ENCODE results near the gene ARHGEF1.

The ARHGEF1 gene

GRCh38 chr19:41919948-41920712 is 37.1 kb downstream of the ARHGEF1 start:
- no peak for TF ChIP-seq YY1 (IDR thresholded peaks at IDR 0.05; ENCODE audit: insufficient read depth, insufficient read length)
- TF ChIP-seq ZNF274 (IDR thresholded peaks at IDR 0.05; ENCODE audit: low read depth, low read length), result no peak
- no peak for TF ChIP-seq SUZ12 (IDR thresholded peaks at IDR 0.05; ENCODE audit: extremely low read depth, insufficient read depth, insufficient read length)
- no peaks in the 10 kb centered on the region for H3K9me3 ChIP-seq (ENCODE audit: insufficient read depth, low read length)
- no peaks in the 10 kb centered on the region for H3K36me3 ChIP-seq (ENCODE audit: insufficient read depth, insufficient read length, low read length)
- H3K27me3 ChIP-seq (ENCODE audit: insufficient read depth, insufficient read length), result peaks cover 90% of the 10 kb centered on the region
- H3K4me1 ChIP-seq (ENCODE audit: insufficient read depth, insufficient read length), result peaks cover 6% of the 10 kb centered on the region
- no peak overlapping the region for H3K4me3 ChIP-seq (ENCODE audit: insufficient read length, low read depth)
- no peak for DNase-seq (ENCODE audit: low read depth, low spot score)
- H3K9ac ChIP-seq (ENCODE audit: insufficient read length, low read depth), result no peak overlapping the region

GRCh38 chr19:41920882-41921576 is 38.0 kb downstream of the ARHGEF1 start:
- Histone ChIP-seq H3K9me3 (ENCODE audit: insufficient read depth, low read length) (no peaks in the 10 kb centered on the region), H3K4me1 (ENCODE audit: insufficient read depth, insufficient read length) (peaks cover 6% of the 10 kb centered on the region), H3K4me3 (ENCODE audit: insufficient read length, low read depth) (no peak overlapping the region), H3K9ac (ENCODE audit: insufficient read length, low read depth) (no peak overlapping the region), H3K36me3 (ENCODE audit: insufficient read depth, insufficient read length, low read length) (no peaks in the 10 kb centered on the region), H3K27me3 (ENCODE audit: insufficient read depth, insufficient read length) (peaks cover 90% of the 10 kb centered on the region)
- TF ChIP-seq ZNF274 (IDR thresholded peaks at IDR 0.05; ENCODE audit: low read depth, low read length), result no peak
- no peak for DNase-seq (ENCODE audit: low read depth, low spot score)

GRCh38 chr19:41921577-41922576 is 38.9 kb downstream of the ARHGEF1 start:
- H3K4me3 ChIP-seq (ENCODE audit: insufficient read length, low read depth), result no peak overlapping the region
- TF ChIP-seq ZNF274 (IDR thresholded peaks at IDR 0.05; ENCODE audit: low read depth, low read length) (no peak), SUZ12 (IDR thresholded peaks at IDR 0.05; ENCODE audit: extremely low read depth, insufficient read depth, insufficient read length) (no peak), YY1 (IDR thresholded peaks at IDR 0.05; ENCODE audit: insufficient read depth, insufficient read length) (no peak)
- no peaks in the 10 kb centered on the region for H3K9me3 ChIP-seq (ENCODE audit: insufficient read depth, low read length)
- peaks cover 6% of the 10 kb centered on the region for H3K4me1 ChIP-seq (ENCODE audit: insufficient read depth, insufficient read length)
- H3K9ac ChIP-seq (ENCODE audit: insufficient read length, low read depth), result no peak overlapping the region
- DNase-seq (ENCODE audit: low read depth, low spot score), result no peak
- peaks cover 90% of the 10 kb centered on the region for H3K27me3 ChIP-seq (ENCODE audit: insufficient read depth, insufficient read length)
- no peaks in the 10 kb centered on the region for H3K36me3 ChIP-seq (ENCODE audit: insufficient read depth, insufficient read length, low read length)

GRCh38 chr19:41922585-41922984 is 39.6 kb downstream of the ARHGEF1 start:
- DNase-seq (ENCODE audit: low read depth, low spot score), result no peak
- Histone ChIP-seq H3K9ac (ENCODE audit: insufficient read length, low read depth) (no peak overlapping the region), H3K4me3 (ENCODE audit: insufficient read length, low read depth) (no peak overlapping the region), H3K4me1 (ENCODE audit: insufficient read depth, insufficient read length) (peaks cover 6% of the 10 kb centered on the region), H3K9me3 (ENCODE audit: insufficient read depth, low read length) (no peaks in the 10 kb centered on the region), H3K36me3 (ENCODE audit: insufficient read depth, insufficient read length, low read length) (no peaks in the 10 kb centered on the region), H3K27me3 (ENCODE audit: insufficient read depth, insufficient read length) (peaks cover 95% of the 10 kb centered on the region)
- TF ChIP-seq SUZ12 (IDR thresholded peaks at IDR 0.05; ENCODE audit: extremely low read depth, insufficient read depth, insufficient read length) (no peak), YY1 (IDR thresholded peaks at IDR 0.05; ENCODE audit: insufficient read depth, insufficient read length) (no peak), ZNF274 (IDR thresholded peaks at IDR 0.05; ENCODE audit: low read depth, low read length) (no peak)

GRCh38 chr19:41923045-41923788 is 40.2 kb downstream of the ARHGEF1 start:
- H3K36me3 ChIP-seq (ENCODE audit: insufficient read depth, insufficient read length, low read length), result no peaks in the 10 kb centered on the region
- no peaks in the 10 kb centered on the region for H3K9me3 ChIP-seq (ENCODE audit: insufficient read depth, low read length)
- peaks cover 94% of the 10 kb centered on the region for H3K27me3 ChIP-seq (ENCODE audit: insufficient read depth, insufficient read length)
- H3K9ac ChIP-seq (ENCODE audit: insufficient read length, low read depth), result no peak overlapping the region
- no peak for DNase-seq (ENCODE audit: low read depth, low spot score)
- TF ChIP-seq SUZ12 (IDR thresholded peaks at IDR 0.05; ENCODE audit: extremely low read depth, insufficient read depth, insufficient read length), result no peak
- no peak for TF ChIP-seq ZNF274 (IDR thresholded peaks at IDR 0.05; ENCODE audit: low read depth, low read length)
- TF ChIP-seq YY1 (IDR thresholded peaks at IDR 0.05; ENCODE audit: insufficient read depth, insufficient read length), result no peak
- no peak overlapping the region for H3K4me3 ChIP-seq (ENCODE audit: insufficient read length, low read depth)
- H3K4me1 ChIP-seq (ENCODE audit: insufficient read depth, insufficient read length), result peaks cover 6% of the 10 kb centered on the region

GRCh38 chr19:41924151-41925145 is 41.5 kb downstream of the ARHGEF1 start:
- Histone ChIP-seq H3K4me1 (ENCODE audit: insufficient read depth, insufficient read length) (peaks cover 12% of the 10 kb centered on the region), H3K4me3 (ENCODE audit: insufficient read length, low read depth) (no peak overlapping the region), H3K9me3 (ENCODE audit: insufficient read depth, low read length) (no peaks in the 10 kb centered on the region), H3K36me3 (ENCODE audit: insufficient read depth, insufficient read length, low read length) (no peaks in the 10 kb centered on the region), H3K9ac (ENCODE audit: insufficient read length, low read depth) (no peak overlapping the region), H3K27me3 (ENCODE audit: insufficient read depth, insufficient read length) (peaks cover 94% of the 10 kb centered on the region)
- TF ChIP-seq YY1 (IDR thresholded peaks at IDR 0.05; ENCODE audit: insufficient read depth, insufficient read length) (no peak), SUZ12 (IDR thresholded peaks at IDR 0.05; ENCODE audit: extremely low read depth, insufficient read depth, insufficient read length) (no peak), ZNF274 (IDR thresholded peaks at IDR 0.05; ENCODE audit: low read depth, low read length) (no peak)
- DNase-seq (ENCODE audit: low read depth, low spot score), result no peak
